ENCODE measurements around the gene CCL24.

CCL24 gene

GRCh38 chr7:75814407-75814947 is 871 bp upstream of the CCL24 start:
- H3K27me3 ChIP-seq = peaks cover 9% of the 10 kb centered on the region
- H3K36me3 ChIP-seq = no peaks in the 10 kb centered on the region
- DNase-seq = no peak
- no peaks in the 10 kb centered on the region for H3K4me1 ChIP-seq
- TF ChIP-seq CTCF (IDR thresholded peaks at IDR 0.05; ENCODE audit: low read depth, low read length) = no peak
- H3K9me3 ChIP-seq = no peaks in the 10 kb centered on the region
- no peak overlapping the region for H3K4me3 ChIP-seq (ENCODE audit: low read depth, low read length)

- Histone ChIP-seq H3K4me3 (ENCODE audit: low read depth, low read length) (no peak overlapping the region), H3K4me1 (no peaks in the 10 kb centered on the region), H3K36me3 (no peaks in the 10 kb centered on the region), H3K9me3 (no peaks in the 10 kb centered on the region), H3K27me3 (peaks cover 9% of the 10 kb centered on the region)
- no peak for DNase-seq
- TF ChIP-seq CTCF (IDR thresholded peaks at IDR 0.05; ENCODE audit: low read depth, low read length) = no peak
Measured at GRCh38 chr7:75813084-75813483, 522 bp downstream of the CCL24 start.

DNA sequence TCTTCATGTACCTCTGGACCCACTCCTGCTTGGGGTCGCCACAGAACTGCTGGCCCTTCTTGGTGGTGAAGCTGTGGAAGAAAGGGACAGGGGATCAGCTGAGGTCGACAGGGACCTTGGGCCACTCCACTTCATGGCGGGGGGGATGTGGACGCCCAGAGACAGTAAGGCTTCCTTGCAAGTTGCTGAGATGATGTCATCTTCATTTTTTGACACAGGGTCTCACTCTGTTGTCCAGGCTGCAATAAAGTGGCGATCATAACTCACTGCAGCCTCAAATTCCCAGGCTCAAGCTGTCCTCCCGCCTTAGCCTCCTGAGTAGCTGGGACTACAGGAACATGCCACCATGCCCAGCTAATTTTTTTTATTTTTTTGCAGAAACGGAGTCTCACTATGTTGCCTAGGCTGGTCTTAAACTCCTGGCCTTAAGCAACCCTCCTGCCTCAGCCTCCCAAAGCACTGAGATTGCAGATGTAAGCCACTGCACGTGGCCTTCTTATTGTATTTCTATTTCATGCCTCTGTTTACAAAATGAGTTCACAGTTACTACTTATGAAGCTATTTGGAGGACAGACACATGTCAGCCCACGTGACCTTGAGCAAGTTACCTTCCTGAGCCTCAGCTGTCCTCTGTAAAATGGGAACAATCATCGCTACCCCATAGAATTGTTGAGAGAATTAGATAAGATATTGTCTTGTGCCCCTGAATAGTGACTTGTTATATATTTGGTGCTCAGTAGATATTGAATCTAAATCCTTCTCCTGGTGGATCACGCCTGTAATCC is 1.5 kb downstream of the CCL24 start:
- DNase-seq = no peak
- Histone ChIP-seq H3K4me1 (no peaks in the 10 kb centered on the region), H3K9me3 (no peaks in the 10 kb centered on the region; the same call in 1 of the 2 replicates), H3K27me3 (peaks cover 9% of the 10 kb centered on the region), H3K4me3 (ENCODE audit: low read depth, low read length) (no peak overlapping the region), H3K36me3 (no peaks in the 10 kb centered on the region)
- no peak for TF ChIP-seq CTCF (IDR thresholded peaks at IDR 0.05; ENCODE audit: low read depth, low read length)

DNA sequence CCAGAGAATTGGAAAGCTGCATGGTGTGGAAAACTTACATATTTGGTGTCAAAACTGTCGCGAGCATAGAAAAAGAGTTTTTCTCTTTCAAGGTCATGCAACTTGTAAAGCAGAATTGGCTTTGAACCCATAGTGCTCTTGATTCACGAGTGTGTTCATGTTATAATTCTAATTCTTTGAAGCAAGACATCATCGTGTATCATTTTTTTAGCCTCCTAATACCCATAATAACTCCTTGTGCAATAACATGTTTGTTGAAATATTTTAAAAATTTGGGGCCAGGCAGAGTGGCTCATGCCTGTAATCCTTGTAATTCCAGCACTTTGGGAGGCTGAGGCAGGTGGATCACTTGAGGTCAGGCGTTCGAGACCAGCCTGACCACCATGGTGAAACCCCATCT is 4.2 kb downstream of the CCL24 start:
- Histone ChIP-seq H3K4me1 (no peaks in the 10 kb centered on the region), H3K27me3 (no peaks in the 10 kb centered on the region), H3K36me3 (no peaks in the 10 kb centered on the region), H3K9me3 (peaks cover 4% of the 10 kb centered on the region), H3K4me3 (ENCODE audit: low read depth, low read length) (no peak overlapping the region)
- DNase-seq = no peak
- no peak for TF ChIP-seq CTCF (IDR thresholded peaks at IDR 0.05; ENCODE audit: low read depth, low read length)

DNA sequence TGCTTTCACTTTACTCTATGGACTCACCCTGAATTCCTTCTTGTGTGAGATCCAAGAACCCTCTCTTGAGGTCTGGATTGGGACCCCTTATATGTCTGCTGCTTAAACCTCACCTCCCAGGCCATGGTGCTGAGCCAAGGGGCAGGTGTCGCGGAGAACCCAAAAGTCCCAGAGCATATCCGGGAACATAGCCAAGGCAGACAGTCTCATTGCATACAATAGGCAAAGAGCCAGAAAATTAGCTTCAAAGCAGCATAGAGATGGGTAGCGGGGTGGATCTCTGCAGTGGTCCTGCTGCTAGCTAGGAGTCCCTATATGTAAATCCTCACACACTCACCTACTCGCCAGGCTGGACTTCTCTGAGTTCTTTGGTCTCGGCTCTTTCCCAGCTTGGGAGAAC is 5.5 kb downstream of the CCL24 start:
- Histone ChIP-seq H3K4me1 (no peaks in the 10 kb centered on the region), H3K27me3 (no peaks in the 10 kb centered on the region), H3K4me3 (ENCODE audit: low read depth, low read length) (no peak overlapping the region), H3K9me3 (peaks cover 4% of the 10 kb centered on the region), H3K36me3 (no peaks in the 10 kb centered on the region)
- no peak for TF ChIP-seq CTCF (IDR thresholded peaks at IDR 0.05; ENCODE audit: low read depth, low read length)
- no peak for DNase-seq

DNA sequence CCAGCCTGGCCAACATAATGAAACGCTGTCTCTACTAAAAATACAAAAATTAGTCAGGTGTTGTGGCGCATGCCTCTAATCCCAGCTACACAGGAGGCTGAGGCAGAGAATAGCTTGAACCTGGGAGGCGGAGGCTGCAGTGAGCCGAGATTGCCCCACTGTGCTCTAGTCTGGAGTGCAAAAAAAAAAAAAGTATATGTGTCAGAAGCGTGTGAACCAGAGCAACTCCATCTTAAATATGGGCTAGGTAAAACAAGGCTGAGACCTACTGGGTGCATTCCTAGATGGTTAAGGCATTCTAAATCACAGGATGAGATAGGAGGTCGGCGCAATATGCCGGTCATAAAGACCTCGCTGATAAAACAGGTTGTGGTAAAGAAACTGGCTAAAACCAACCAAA is 6.2 kb downstream of the CCL24 start:
- H3K4me1 ChIP-seq = no peaks in the 10 kb centered on the region
- TF ChIP-seq CTCF (IDR thresholded peaks at IDR 0.05; ENCODE audit: low read depth, low read length) = no peak
- no peak overlapping the region for H3K4me3 ChIP-seq (ENCODE audit: low read depth, low read length)
- DNase-seq = no peak
- peaks cover 4% of the 10 kb centered on the region for H3K9me3 ChIP-seq
- H3K36me3 ChIP-seq = no peaks in the 10 kb centered on the region
- no peaks in the 10 kb centered on the region for H3K27me3 ChIP-seq

All from BE2C (cell line).